Skeletal muscle satellite cell (primary cell): ENCODE measurements around the gene ZBTB4. TPM values are rescaled to one million over a fixed set of nuclear protein-coding genes. Genes with fewer than 3 reads are reported as not detected.
A peak's percentile ranks its signal among the peaks of the same experiment; 100 is the strongest.

Experiments used
- H3K27me3 ChIP-seq: 2 replicates; pipeline ENCODE4 v1.7.0; 2013; ENCODE audit warnings: low read length; ENCODE audit not compliant: control insufficient read depth, insufficient read depth
- H3K36me3 ChIP-seq: 2 replicates; pipeline ENCODE4 v1.7.0; 2013; ENCODE audit warnings: mild to moderate bottlenecking, control low read depth, low read length; ENCODE audit not compliant: insufficient read depth
- H3K4me1 ChIP-seq: 2 replicates; pipeline ENCODE4 v1.7.0; 2013; ENCODE audit warnings: low read length; ENCODE audit not compliant: control insufficient read depth, insufficient read depth
- H3K4me2 ChIP-seq: 2 replicates; pipeline ENCODE4 v1.7.0; 2013; ENCODE audit warnings: mild to moderate bottlenecking, low read length
- H3K4me3 ChIP-seq: 2 replicates; pipeline ENCODE4 v1.7.0; 2013; ENCODE audit warnings: low read length
- H3K9ac ChIP-seq: 2 replicates; pipeline ENCODE4 v1.7.0; 2013; ENCODE audit warnings: mild to moderate bottlenecking, low read depth, low read length, moderate library complexity
- H3K9me3 ChIP-seq: replicated peaks from 2 replicates; pipeline ENCODE4 v1.7.0; 2013; ENCODE audit warnings: mild to moderate bottlenecking, control low read depth, low read length
- total RNA-seq: library from RNA; depleted of rRNA; stranded (reverse); fragments of >200 nt; gene quantifications from 2 replicates; pipeline ENCODE4 v1.2.3, GENCODE V29; 2012; rRNA removed

ZBTB4 gene
- 14.4 and 15.9 TPM in 2 replicates for total RNA-seq

GRCh38 chr17:7479213-7480088, at the start of gene ZBTB4:
Gene ZBTB4 (minus strand): TSS chr17:7479631. CDS start chr17:7466801, 12,830 bp downstream.
- Histone ChIP-seq H3K9ac (peak within 1 kb of the TSS; percentile 93), H3K4me2 (peak within 1 kb of the TSS; percentile 91), H3K36me3 (peaks cover 3% of the 10 kb centered on the region), H3K9me3 (no peaks in the 10 kb centered on the region), H3K27me3 (no peaks in the 10 kb centered on the region), H3K4me3 (peak within 1 kb of the TSS; percentile 81), H3K4me1 (peaks cover 48% of the 10 kb centered on the region)

GRCh38 chr17:7528842-7529241, 49.4 kb upstream of the ZBTB4 start:
- Histone ChIP-seq H3K4me3 (no peak overlapping the region), H3K9ac (no peak overlapping the region), H3K4me2 (no peak overlapping the region), H3K4me1 (no peaks in the 10 kb centered on the region), H3K27me3 (no peaks in the 10 kb centered on the region), H3K9me3 (no peaks in the 10 kb centered on the region), H3K36me3 (no peaks in the 10 kb centered on the region)

- no peak overlapping the region for H3K4me2 ChIP-seq
- no peaks in the 10 kb centered on the region for H3K9me3 ChIP-seq
- H3K4me1 ChIP-seq = no peaks in the 10 kb centered on the region
- no peaks in the 10 kb centered on the region for H3K36me3 ChIP-seq
- no peaks in the 10 kb centered on the region for H3K27me3 ChIP-seq
- H3K9ac ChIP-seq = no peak overlapping the region
- H3K4me3 ChIP-seq = no peak overlapping the region
These were observed 43.6 kb upstream of the ZBTB4 start for GRCh38 chr17:7523033-7523432.

- H3K36me3 ChIP-seq = peaks cover 44% of the 10 kb centered on the region
- H3K4me2 ChIP-seq = no peak overlapping the region
- no peaks in the 10 kb centered on the region for H3K27me3 ChIP-seq
These were observed 36.6 kb upstream of the ZBTB4 start for GRCh38 chr17:7515911-7516610.

GRCh38 chr17:7513850-7514419, 34.5 kb upstream of the ZBTB4 start:
- H3K36me3 ChIP-seq = peaks cover 62% of the 10 kb centered on the region

More at GRCh38 chr17:7515911-7516610, 36.6 kb upstream of the ZBTB4 start:
- Histone ChIP-seq H3K4me3 (no peak overlapping the region), H3K4me1 (no peaks in the 10 kb centered on the region), H3K9me3 (no peaks in the 10 kb centered on the region), H3K9ac (no peak overlapping the region)

GRCh38 chr17:7512824-7513540, 33.6 kb upstream of the ZBTB4 start:
- peaks cover 72% of the 10 kb centered on the region for H3K36me3 ChIP-seq
- no peaks in the 10 kb centered on the region for H3K4me1 ChIP-seq
- no peak overlapping the region for H3K4me3 ChIP-seq
- no peaks in the 10 kb centered on the region for H3K9me3 ChIP-seq
- no peak overlapping the region for H3K9ac ChIP-seq
- no peaks in the 10 kb centered on the region for H3K27me3 ChIP-seq
- H3K4me2 ChIP-seq = no peak overlapping the region

More at GRCh38 chr17:7513850-7514419, 34.5 kb upstream of the ZBTB4 start:
- H3K27me3 ChIP-seq = no peaks in the 10 kb centered on the region
- no peak overlapping the region for H3K4me2 ChIP-seq
- no peak overlapping the region for H3K4me3 ChIP-seq
- no peak overlapping the region for H3K9ac ChIP-seq
- H3K9me3 ChIP-seq = no peaks in the 10 kb centered on the region
- H3K4me1 ChIP-seq = no peaks in the 10 kb centered on the region

GRCh38 chr17:7512105-7512504, 32.7 kb upstream of the ZBTB4 start:
- H3K4me2 ChIP-seq = no peak overlapping the region
- no peaks in the 10 kb centered on the region for H3K4me1 ChIP-seq
- H3K9ac ChIP-seq = no peak overlapping the region
- no peaks in the 10 kb centered on the region for H3K9me3 ChIP-seq
- no peak overlapping the region for H3K4me3 ChIP-seq
- no peaks in the 10 kb centered on the region for H3K27me3 ChIP-seq
- H3K36me3 ChIP-seq = peaks cover 79% of the 10 kb centered on the region

- Histone ChIP-seq H3K9me3 (no peaks in the 10 kb centered on the region), H3K27me3 (no peaks in the 10 kb centered on the region), H3K4me3 (no peak overlapping the region), H3K9ac (no peak overlapping the region), H3K4me1 (no peaks in the 10 kb centered on the region), H3K36me3 (peaks cover 85% of the 10 kb centered on the region), H3K4me2 (no peak overlapping the region)
These were observed 31.7 kb upstream of the ZBTB4 start for GRCh38 chr17:7511108-7511507.

GRCh38 chr17:7509937-7510336, 30.5 kb upstream of the ZBTB4 start:
- Histone ChIP-seq H3K9ac (no peak overlapping the region), H3K9me3 (no peaks in the 10 kb centered on the region), H3K4me1 (no peaks in the 10 kb centered on the region), H3K36me3 (peaks cover 88% of the 10 kb centered on the region), H3K4me2 (no peak overlapping the region), H3K27me3 (no peaks in the 10 kb centered on the region), H3K4me3 (no peak overlapping the region)

GRCh38 chr17:7508846-7509245, 29.4 kb upstream of the ZBTB4 start:
- Histone ChIP-seq H3K4me3 (no peak overlapping the region), H3K4me1 (no peaks in the 10 kb centered on the region), H3K9ac (no peak overlapping the region), H3K4me2 (no peak overlapping the region), H3K36me3 (peaks cover 90% of the 10 kb centered on the region), H3K9me3 (no peaks in the 10 kb centered on the region), H3K27me3 (no peaks in the 10 kb centered on the region)

GRCh38 chr17:7508145-7508544, 28.7 kb upstream of the ZBTB4 start:
- H3K4me3 ChIP-seq = no peak overlapping the region
- no peaks in the 10 kb centered on the region for H3K4me1 ChIP-seq
- no peaks in the 10 kb centered on the region for H3K9me3 ChIP-seq
- peaks cover 90% of the 10 kb centered on the region for H3K36me3 ChIP-seq
- no peak overlapping the region for H3K4me2 ChIP-seq
- H3K9ac ChIP-seq = no peak overlapping the region
- H3K27me3 ChIP-seq = no peaks in the 10 kb centered on the region
